ENCODE results near the gene RGS21.

RGS21 gene

DNA sequence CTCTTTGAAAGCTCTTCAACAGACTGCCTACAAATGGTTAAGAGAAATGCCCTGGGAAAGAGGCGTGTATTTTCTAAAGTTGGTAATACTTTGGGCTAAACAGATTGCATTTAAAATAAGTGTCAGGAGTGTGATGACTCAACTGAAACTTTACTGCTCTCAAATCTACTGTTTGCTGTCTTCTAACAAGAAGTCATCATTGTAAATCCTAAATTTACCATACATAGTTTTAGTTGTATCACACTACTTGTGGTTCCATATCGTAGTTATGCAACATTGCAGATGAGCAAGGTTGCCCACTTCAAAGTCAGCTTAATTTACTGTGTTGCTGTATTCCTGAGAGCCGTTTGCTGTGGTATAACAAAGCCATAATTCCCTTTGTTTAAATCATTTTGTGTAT is 59.6 kb downstream of the RGS21 start:
- no peak for DNase-seq (ENCODE audit: low spot score)
- TF ChIP-seq, protein P1, sequence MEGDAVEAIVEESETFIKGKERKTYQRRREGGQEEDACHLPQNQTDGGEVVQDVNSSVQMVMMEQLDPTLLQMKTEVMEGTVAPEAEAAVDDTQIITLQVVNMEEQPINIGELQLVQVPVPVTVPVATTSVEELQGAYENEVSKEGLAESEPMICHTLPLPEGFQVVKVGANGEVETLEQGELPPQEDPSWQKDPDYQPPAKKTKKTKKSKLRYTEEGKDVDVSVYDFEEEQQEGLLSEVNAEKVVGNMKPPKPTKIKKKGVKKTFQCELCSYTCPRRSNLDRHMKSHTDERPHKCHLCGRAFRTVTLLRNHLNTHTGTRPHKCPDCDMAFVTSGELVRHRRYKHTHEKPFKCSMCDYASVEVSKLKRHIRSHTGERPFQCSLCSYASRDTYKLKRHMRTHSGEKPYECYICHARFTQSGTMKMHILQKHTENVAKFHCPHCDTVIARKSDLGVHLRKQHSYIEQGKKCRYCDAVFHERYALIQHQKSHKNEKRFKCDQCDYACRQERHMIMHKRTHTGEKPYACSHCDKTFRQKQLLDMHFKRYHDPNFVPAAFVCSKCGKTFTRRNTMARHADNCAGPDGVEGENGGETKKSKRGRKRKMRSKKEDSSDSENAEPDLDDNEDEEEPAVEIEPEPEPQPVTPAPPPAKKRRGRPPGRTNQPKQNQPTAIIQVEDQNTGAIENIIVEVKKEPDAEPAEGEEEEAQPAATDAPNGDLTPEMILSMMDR (IDR thresholded peaks at IDR 0.05) = no peak

DNA sequence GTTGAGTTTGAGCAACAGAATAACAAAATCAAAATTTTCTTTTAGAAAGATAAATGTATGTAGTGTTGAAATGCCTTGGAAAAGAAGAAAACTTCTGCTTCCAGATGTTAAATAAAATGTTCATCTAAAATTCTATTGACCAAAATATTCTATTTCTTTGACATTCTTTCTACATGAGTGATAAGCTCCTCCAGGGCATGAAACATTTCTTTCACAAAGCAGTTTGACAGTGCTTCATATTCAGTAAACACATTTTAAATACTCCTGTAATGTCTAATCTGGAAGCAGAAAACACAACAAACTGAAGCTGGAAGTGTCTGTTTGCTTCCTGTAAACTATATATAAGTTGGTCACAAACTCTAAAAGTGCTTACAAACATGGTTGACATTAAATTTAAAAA is 61.5 kb downstream of the RGS21 start:
- TF ChIP-seq, protein P1 (IDR thresholded peaks at IDR 0.05) = no peak
- Histone ChIP-seq H3K27ac (no peak overlapping the region), H3K4me3 (no peak overlapping the region)
- DNase-seq (ENCODE audit: low spot score) = no peak

More for the DNA sequence above, 59.6 kb downstream of the RGS21 start:
- no peak overlapping the region for H3K4me3 ChIP-seq
- H3K27ac ChIP-seq = no peak overlapping the region

DNA sequence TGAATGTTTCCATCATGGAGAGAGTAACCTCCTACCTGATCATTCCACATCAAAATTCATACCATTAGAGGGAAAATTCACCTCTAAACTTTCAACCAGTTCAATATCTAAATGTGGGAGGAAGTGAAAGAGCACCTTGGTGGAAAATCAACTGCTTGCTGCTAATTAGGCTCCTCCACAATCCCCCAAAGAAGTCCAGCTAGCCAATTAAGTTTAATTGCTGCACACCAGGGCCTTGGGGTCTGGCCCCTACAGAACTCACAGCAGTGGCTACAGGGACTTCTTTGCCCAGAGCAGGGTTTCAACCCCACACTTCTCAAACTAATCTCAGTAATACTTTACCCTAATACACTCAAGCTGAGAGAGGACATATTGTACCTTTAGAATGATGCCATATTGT is 62.1 kb downstream of the RGS21 start:
- TF ChIP-seq, protein P1 (IDR thresholded peaks at IDR 0.05) = no peak
- no peak for DNase-seq (ENCODE audit: low spot score)
- H3K4me3 ChIP-seq = no peak overlapping the region
- H3K27ac ChIP-seq = no peak overlapping the region

DNA sequence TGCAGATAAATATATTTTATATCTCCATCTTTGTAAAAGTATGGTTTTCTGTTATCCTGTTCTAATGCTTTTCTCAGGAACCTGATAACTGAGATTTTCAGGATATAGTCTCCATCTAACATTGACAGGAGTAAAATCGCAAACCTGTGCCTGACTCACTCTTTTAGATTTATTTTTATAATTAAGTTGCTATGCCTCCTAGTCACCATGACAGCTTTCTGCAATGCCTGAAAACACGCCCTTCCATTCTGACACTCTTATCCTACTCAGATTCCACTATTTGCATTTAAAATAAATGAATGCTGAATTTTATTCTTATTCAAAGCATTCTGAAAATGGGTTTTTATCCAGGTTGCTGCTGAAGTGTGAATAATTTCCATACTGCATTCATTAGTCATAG is 62.8 kb downstream of the RGS21 start:
- TF ChIP-seq, protein P1 (IDR thresholded peaks at IDR 0.05) = no peak
- H3K27ac ChIP-seq = no peak overlapping the region
- H3K4me3 ChIP-seq = no peak overlapping the region
- DNase-seq (ENCODE audit: low spot score) = no peak

DNA sequence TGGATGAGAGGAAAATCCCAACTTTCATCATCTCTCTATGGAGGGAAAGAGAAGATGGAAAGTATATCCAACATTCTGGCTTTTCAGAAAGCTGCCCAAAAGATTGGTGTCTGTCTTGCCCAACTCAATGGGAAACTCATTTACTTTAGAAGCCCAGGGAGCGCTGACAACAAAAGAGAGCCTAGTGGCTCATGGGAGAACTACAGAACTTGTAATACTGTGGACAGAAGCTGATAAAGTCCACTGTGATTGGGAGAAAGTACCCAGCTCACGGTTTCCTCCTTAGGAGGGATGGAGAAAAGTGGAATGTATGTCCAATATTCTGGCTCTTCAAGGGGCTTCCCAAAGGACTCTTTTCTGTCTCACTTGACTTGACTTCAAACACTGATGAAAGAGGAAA is 66.0 kb downstream of the RGS21 start:
- no peak overlapping the region for H3K4me3 ChIP-seq
- DNase-seq (ENCODE audit: low spot score) = no peak
- TF ChIP-seq, protein P1 (IDR thresholded peaks at IDR 0.05) = no peak

DNA sequence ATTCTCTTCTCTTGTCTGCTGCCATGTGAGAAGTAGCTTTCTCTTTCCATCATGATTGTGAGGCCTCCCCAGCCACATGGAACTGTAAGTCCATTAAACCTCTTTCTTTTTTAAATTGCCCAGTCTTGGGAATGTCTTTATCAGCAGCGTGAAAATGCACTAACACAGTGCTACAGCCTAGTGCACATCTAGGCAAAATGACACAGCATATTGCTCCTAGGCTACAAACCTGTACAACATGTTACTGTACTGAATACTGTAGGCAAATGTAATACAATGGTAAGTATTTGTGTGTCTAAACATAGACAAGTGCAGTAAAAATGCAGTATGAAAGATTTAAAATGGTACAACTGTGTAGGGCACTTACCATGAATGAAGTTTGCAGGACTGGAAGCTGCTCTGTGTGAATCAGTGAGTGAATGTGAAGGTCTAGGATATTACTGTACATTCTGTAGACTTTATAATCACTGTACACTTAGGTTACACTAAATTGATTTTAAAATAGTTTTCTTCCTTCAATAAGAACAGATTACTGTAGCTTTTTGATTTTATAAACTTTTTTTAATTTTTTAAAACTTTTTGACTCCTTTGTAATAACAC is 69.4 kb downstream of the RGS21 start:
- no peak overlapping the region for H3K4me3 ChIP-seq
- TF ChIP-seq, protein P1 (IDR thresholded peaks at IDR 0.05) = no peak
- H3K27ac ChIP-seq = no peak overlapping the region
- DNase-seq (ENCODE audit: low spot score) = no peak

More for the DNA sequence above, 66.0 kb downstream of the RGS21 start:
- H3K27ac ChIP-seq = no peak overlapping the region

DNA sequence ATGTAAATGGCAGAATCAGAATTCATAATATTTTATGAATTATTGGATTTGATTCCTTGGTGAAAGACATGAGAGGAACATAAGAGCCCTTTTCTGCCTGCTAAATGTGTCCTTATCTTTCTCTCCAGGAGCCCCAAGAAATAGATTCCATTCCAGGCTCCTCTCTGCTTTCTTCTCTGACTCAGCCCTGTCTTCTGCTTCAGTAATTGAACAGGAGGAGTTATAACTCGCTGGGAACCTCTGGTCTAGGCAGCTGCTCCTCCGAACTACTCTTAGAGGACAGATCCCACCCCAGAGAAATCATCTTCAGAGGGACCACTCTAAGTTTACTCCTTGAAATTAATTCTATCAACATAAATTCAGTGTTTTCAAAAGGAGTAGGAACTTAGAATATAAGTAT is 78.4 kb downstream of the RGS21 start:
- TF ChIP-seq, protein P1 (IDR thresholded peaks at IDR 0.05) = no peak
- no peak for DNase-seq (ENCODE audit: low spot score)
- no peak overlapping the region for H3K27ac ChIP-seq
- H3K4me3 ChIP-seq = no peak overlapping the region
